GM10248 (cell line): ENCODE results near the gene HOXA3.

ENCODE experiments used
- CTCF ChIA-PET: fragments of 300-600 bp; sonication (Branson Sonifier 250); formaldehyde crosslinking; extraction: SDS; loops from one replicate; lab custom pipeline; 2021; ENCODE audit warnings: antibody characterized with exemption; lab: Yijun Ruan, JAX
- POLR2A ChIA-PET: fragments of 350-650 bp; sonication (Branson Sonifier 250); formaldehyde crosslinking; extraction: SDS; loops from one replicate; lab custom pipeline; 2020; ENCODE audit warnings: antibody characterized with exemption; lab: Yijun Ruan, JAX
- DNase-seq: peaks from one replicate; pipeline ENCODE4 v3.0.0; 2012; ENCODE audit errors: extremely low spot score
- CTCF ChIP-seq: IDR thresholded peaks from 2 replicates; pipeline ENCODE4 v1.5.1; 2012; ENCODE audit warnings: mild to moderate bottlenecking, low read depth; ENCODE audit errors: extremely low read depth, missing control alignments, control extremely low read depth

The HOXA3 gene

GRCh38 chr7:27151341-27151930 lies 947 bp downstream of the HOXA3 start:
- ChIA-PET POLR2A (no interaction called here), CTCF (interaction anchor here (0.9 to 5.8 kb wide), 11 partner anchors 8 to 1255 kb away, joined by 3 to 59 read pairs (median 4); no protein-coding TSS in a partner anchor)
- no peak for DNase-seq
- TF ChIP-seq CTCF: peak; percentile 5

- peak; percentile 87 for DNase-seq
- TF ChIP-seq CTCF: peak; percentile 93
- ChIA-PET CTCF (interaction anchor here (0.7 to 5.8 kb wide), 18 partner anchors 9 to 1256 kb away, joined by 3 to 59 read pairs (median 4); partner anchors contain the start of gene HOXA4), POLR2A (no interaction called here)
These were observed 1.6 kb downstream of the HOXA3 start for GRCh38 chr7:27150568-27151340.

- POLR2A ChIA-PET: no interaction called here
- CTCF ChIA-PET: interaction anchor here (0.7 to 5.8 kb wide), 20 partner anchors 9 to 1255 kb away, joined by 3 to 59 read pairs (median 4); partner anchors contain the start of gene HOXA4
- DNase-seq: no peak
- no peak for TF ChIP-seq CTCF
These were observed 2.4 kb downstream of the HOXA3 start for GRCh38 chr7:27149842-27150567.

- TF ChIP-seq CTCF: no peak
- POLR2A ChIA-PET: no interaction called here
- CTCF ChIA-PET: interaction anchor here (0.9 to 5.8 kb wide), 13 partner anchors 10 to 1254 kb away, joined by 3 to 59 read pairs (median 6); no protein-coding TSS in a partner anchor
- DNase-seq: no peak
These were observed 3.4 kb downstream of the HOXA3 start for GRCh38 chr7:27148756-27149641.

GRCh38 chr7:27148031-27148755 lies 4.2 kb downstream of the HOXA3 start:
- POLR2A ChIA-PET: no interaction called here

More at GRCh38 chr7:27148031-27148755, 4.2 kb downstream of the HOXA3 start:
- TF ChIP-seq CTCF: no peak
- DNase-seq: no peak
- CTCF ChIA-PET: interaction anchor here (0.7 to 5.8 kb wide), 7 partner anchors 14 to 771 kb away, joined by 3 to 59 read pairs (median 6); no protein-coding TSS in a partner anchor
